ENCODE results near the gene COPG2.

Gene COPG2

GRCh38 chr7:130500463-130500862, 168.1 kb downstream of the COPG2 start:
- no peak for DNase-seq (ENCODE audit: low spot score)

- no peak for DNase-seq (ENCODE audit: low spot score)
These were observed 174.1 kb downstream of the COPG2 start for GRCh38 chr7:130494431-130494858.

GRCh38 chr7:130493275-130493873, 175.2 kb downstream of the COPG2 start:
- no peak for DNase-seq (ENCODE audit: low spot score)

- DNase-seq (ENCODE audit: low spot score), result no peak
These were observed 175.8 kb downstream of the COPG2 start for GRCh38 chr7:130492523-130493274.

- DNase-seq (ENCODE audit: low spot score), result no peak
These were observed 176.6 kb downstream of the COPG2 start, which contains the start of gene MEST for GRCh38 chr7:130491841-130492522. TSS of gene MEST (plus strand) at chr7:130492085. CDS start at chr7:130492314, 229 bp downstream.

GRCh38 chr7:130490888-130491804, 177.4 kb downstream of the COPG2 start:
- DNase-seq (ENCODE audit: low spot score), result peak; percentile 77

- no peak for DNase-seq (ENCODE audit: low spot score)
These were observed 178.2 kb downstream of the COPG2 start for GRCh38 chr7:130490311-130490791.

- DNase-seq (ENCODE audit: low spot score), result no peak
These were observed 179.2 kb downstream of the COPG2 start for GRCh38 chr7:130489140-130489983.

GRCh38 chr7:130488392-130489139, 180.0 kb downstream of the COPG2 start:
- DNase-seq (ENCODE audit: low spot score), result no peak

- DNase-seq (ENCODE audit: low spot score), result no peak
These were observed 181.6 kb downstream of the COPG2 start for GRCh38 chr7:130486954-130487436.

- DNase-seq (ENCODE audit: low spot score), result peak; percentile 78
These were observed 182.2 kb downstream of the COPG2 start for GRCh38 chr7:130486114-130486953.

- DNase-seq (ENCODE audit: low spot score), result no peak
These were observed 182.8 kb downstream of the COPG2 start for GRCh38 chr7:130485734-130486113.

- no peak for DNase-seq (ENCODE audit: low spot score)
These were observed 185.5 kb downstream of the COPG2 start for GRCh38 chr7:130483031-130483430.

- DNase-seq (ENCODE audit: low spot score), result no peak
These were observed 186.7 kb downstream of the COPG2 start for GRCh38 chr7:130481898-130482297.

- no peak for DNase-seq (ENCODE audit: low spot score)
These were observed 188.7 kb downstream of the COPG2 start for GRCh38 chr7:130479716-130480400.

- no peak for DNase-seq (ENCODE audit: low spot score)
These were observed 189.6 kb downstream of the COPG2 start for GRCh38 chr7:130478991-130479390.

- DNase-seq (ENCODE audit: low spot score), result no peak
These were observed 192.0 kb downstream of the COPG2 start for GRCh38 chr7:130476297-130477150.
